ENCODE data around the gene DBNL. TPM values are rescaled to one million over a fixed set of nuclear protein-coding genes. Genes with fewer than 3 reads are reported as not detected.
A peak's percentile ranks its signal among the peaks of the same experiment; 100 is the strongest.

DBNL gene
- total RNA-seq, 1 experiment from 2014 or later: 111 TPM

DNA sequence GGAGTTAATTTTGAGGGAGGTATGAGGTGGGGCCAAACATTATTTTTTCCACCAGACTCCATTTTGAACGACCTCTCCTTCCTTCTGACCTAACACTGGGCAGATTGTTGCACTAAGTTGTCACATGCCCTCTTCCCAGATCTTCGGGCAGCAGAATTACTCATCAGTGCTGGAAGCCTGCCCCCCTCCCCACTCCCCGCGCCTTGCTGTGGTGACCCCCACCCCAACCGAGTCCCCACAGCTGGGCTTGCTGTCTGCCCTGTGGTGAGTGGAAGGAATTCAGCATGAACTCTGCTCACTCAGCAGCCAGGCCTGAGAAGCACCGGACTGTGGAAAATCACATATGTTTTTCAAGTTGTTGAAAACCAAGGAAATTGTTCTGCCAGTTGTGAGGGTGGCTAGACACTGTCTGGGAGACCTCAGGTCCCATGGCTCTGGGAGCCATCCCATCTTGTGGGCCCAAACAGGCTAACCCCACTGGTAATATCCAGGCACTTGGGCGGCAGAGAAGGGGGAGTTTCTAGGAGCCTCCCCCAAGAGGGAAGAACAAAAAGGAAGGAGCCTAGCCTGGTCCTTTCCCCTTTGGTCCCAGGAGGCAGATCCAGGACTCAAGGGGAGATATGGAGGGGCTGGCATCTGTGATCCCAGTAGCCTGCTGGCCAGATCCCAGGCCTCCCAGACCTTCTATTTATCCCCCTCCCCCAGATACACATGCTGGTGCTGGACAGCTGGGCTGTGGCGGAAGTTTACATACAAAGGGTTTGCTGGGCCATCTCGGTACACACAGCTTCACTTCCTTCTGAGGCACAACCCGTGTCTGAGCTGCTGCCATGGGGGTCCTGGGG, 56.2 kb downstream of the DBNL start:
- no peak for ATAC-seq
- H3K27ac ChIP-seq (ENCODE audit: low read length): peak overlapping the region; percentile 44; the same call in 1 of the 2 replicates
- intact Hi-C loops (cut with micrococcal nuclease; ENCODE audit: unreplicated experiment) (no loop called here), in situ Hi-C loops (cut with HindIII; ENCODE audit: low pct_unique_long_range_greater_than_20kb, low sequenced_read_pairs) (no loop called here)
- H3K27me3 ChIP-seq (ENCODE audit: control insufficient read depth, insufficient read depth, low read length): no peaks in the 10 kb centered on the region
- peaks cover 15% of the 10 kb centered on the region for H3K4me1 ChIP-seq (ENCODE audit: control insufficient read depth, insufficient read depth, low read length)
- no peak for DNase-seq (ENCODE audit: low read depth, low spot score)
- BruUV-seq (replicated peaks): no TSS peak
- ChIA-PET POLR2A (no interaction called here), CTCF (no interaction called here)
- no peaks in the 10 kb centered on the region for H3K9me3 ChIP-seq (ENCODE audit: control insufficient read depth, insufficient read depth, low read depth, low read length)
- no peaks in the 10 kb centered on the region for H3K36me3 ChIP-seq (ENCODE audit: control insufficient read depth, insufficient read depth, low read length)
- TF ChIP-seq TCF7L2 (IDR thresholded peaks at IDR 0.05; ENCODE audit: low read depth, low read length) (no peak), SIN3A (IDR thresholded peaks at IDR 0.05; ENCODE audit: borderline replicate concordance, insufficient read depth, low read depth, low read length) (no peak), POLR2AphosphoS5 (IDR thresholded peaks at IDR 0.05; ENCODE audit: low read depth, low read length) (no peak)
- TF ChIP-seq, protein P1, sequence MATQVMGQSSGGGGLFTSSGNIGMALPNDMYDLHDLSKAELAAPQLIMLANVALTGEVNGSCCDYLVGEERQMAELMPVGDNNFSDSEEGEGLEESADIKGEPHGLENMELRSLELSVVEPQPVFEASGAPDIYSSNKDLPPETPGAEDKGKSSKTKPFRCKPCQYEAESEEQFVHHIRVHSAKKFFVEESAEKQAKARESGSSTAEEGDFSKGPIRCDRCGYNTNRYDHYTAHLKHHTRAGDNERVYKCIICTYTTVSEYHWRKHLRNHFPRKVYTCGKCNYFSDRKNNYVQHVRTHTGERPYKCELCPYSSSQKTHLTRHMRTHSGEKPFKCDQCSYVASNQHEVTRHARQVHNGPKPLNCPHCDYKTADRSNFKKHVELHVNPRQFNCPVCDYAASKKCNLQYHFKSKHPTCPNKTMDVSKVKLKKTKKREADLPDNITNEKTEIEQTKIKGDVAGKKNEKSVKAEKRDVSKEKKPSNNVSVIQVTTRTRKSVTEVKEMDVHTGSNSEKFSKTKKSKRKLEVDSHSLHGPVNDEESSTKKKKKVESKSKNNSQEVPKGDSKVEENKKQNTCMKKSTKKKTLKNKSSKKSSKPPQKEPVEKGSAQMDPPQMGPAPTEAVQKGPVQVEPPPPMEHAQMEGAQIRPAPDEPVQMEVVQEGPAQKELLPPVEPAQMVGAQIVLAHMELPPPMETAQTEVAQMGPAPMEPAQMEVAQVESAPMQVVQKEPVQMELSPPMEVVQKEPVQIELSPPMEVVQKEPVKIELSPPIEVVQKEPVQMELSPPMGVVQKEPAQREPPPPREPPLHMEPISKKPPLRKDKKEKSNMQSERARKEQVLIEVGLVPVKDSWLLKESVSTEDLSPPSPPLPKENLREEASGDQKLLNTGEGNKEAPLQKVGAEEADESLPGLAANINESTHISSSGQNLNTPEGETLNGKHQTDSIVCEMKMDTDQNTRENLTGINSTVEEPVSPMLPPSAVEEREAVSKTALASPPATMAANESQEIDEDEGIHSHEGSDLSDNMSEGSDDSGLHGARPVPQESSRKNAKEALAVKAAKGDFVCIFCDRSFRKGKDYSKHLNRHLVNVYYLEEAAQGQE (IDR thresholded peaks at IDR 0.05; ENCODE audit: insufficient read depth in 1 of 2, low read depth in 2 of 2, low read length in 1 of 2): no peak
- TF ChIP-seq, protein P2, sequence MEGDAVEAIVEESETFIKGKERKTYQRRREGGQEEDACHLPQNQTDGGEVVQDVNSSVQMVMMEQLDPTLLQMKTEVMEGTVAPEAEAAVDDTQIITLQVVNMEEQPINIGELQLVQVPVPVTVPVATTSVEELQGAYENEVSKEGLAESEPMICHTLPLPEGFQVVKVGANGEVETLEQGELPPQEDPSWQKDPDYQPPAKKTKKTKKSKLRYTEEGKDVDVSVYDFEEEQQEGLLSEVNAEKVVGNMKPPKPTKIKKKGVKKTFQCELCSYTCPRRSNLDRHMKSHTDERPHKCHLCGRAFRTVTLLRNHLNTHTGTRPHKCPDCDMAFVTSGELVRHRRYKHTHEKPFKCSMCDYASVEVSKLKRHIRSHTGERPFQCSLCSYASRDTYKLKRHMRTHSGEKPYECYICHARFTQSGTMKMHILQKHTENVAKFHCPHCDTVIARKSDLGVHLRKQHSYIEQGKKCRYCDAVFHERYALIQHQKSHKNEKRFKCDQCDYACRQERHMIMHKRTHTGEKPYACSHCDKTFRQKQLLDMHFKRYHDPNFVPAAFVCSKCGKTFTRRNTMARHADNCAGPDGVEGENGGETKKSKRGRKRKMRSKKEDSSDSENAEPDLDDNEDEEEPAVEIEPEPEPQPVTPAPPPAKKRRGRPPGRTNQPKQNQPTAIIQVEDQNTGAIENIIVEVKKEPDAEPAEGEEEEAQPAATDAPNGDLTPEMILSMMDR (IDR thresholded peaks at IDR 0.05): no peak
- H3K4me3 ChIP-seq (ENCODE audit: low read depth in 2 of 2, low read length in 2 of 2): no peak overlapping the region

DNA sequence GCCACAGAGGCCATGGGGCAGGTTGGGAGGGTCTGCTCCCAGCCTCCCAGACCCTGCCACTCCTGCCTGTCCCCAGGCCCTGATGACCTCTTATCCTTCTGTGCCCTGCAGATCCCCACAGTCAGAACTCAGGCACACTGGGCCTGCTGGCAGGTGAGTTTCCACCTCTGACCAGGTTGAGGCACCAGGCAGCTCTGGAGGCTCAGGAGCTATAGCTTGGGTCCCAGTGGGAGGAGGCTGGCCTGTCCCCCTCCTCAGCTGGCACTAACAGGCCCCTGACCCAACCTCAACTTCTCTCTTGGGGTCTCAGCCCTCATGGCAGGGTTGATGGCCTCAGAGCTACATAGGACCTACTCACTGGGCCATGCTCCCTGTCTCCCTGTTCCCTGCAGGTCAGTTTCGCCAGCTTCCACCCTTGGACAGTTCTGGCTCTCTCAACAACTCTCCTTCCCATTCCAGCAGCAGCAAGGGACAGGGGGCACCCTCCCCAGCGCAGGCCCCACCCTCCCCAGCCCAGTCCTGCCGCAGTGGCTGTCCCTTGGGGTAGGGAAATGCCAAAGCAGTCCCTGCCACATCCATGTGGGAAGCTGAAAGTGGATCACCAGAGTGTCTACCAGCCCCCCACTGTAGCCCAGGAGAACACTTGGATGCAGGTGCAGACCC, 56.9 kb downstream of the DBNL start:
- no peaks in the 10 kb centered on the region for H3K36me3 ChIP-seq (ENCODE audit: control insufficient read depth, insufficient read depth, low read length)
- intact Hi-C loops (cut with micrococcal nuclease; ENCODE audit: unreplicated experiment) (no loop called here), in situ Hi-C loops (cut with HindIII; ENCODE audit: low pct_unique_long_range_greater_than_20kb, low sequenced_read_pairs) (no loop called here)
- no peak for ATAC-seq
- no peaks in the 10 kb centered on the region for H3K9me3 ChIP-seq (ENCODE audit: control insufficient read depth, insufficient read depth, low read depth, low read length)
- no peak for DNase-seq (ENCODE audit: low read depth, low spot score)
- TF ChIP-seq, protein P1 (IDR thresholded peaks at IDR 0.05; ENCODE audit: insufficient read depth in 1 of 2, low read depth in 2 of 2, low read length in 1 of 2): no peak
- TF ChIP-seq POLR2AphosphoS5 (IDR thresholded peaks at IDR 0.05; ENCODE audit: low read depth, low read length) (no peak), TCF7L2 (IDR thresholded peaks at IDR 0.05; ENCODE audit: low read depth, low read length) (no peak), SIN3A (IDR thresholded peaks at IDR 0.05; ENCODE audit: borderline replicate concordance, insufficient read depth, low read depth, low read length) (no peak)
- TF ChIP-seq, protein P2 (IDR thresholded peaks at IDR 0.05): no peak
- POLR2A ChIA-PET: no interaction called here
- peaks cover 15% of the 10 kb centered on the region for H3K4me1 ChIP-seq (ENCODE audit: control insufficient read depth, insufficient read depth, low read length)
- BruUV-seq (replicated peaks): no TSS peak
- H3K27ac ChIP-seq (ENCODE audit: low read length): no peak overlapping the region
- no peaks in the 10 kb centered on the region for H3K27me3 ChIP-seq (ENCODE audit: control insufficient read depth, insufficient read depth, low read length)
- H3K4me3 ChIP-seq (ENCODE audit: low read depth in 2 of 2, low read length in 2 of 2): no peak overlapping the region
- CTCF ChIA-PET: interaction anchor here (0.6 kb wide), 1 partner anchor 13 kb away, joined by 3 read pairs; no protein-coding TSS in a partner anchor
